Stimulated activated CD4-positive, alpha-beta T cell treated with anti-CD3 and anti-CD28 coated beads, TNF-alpha, amount 100 ng/mL, for 4 hours (primary cell): Measurements from ENCODE around the gene MDM1.

Experiments used
- DNase-seq, 3 experiments: peaks; one replicate each; pipeline ENCODE4 v3.0.0-alpha.2; 2020; ENCODE audit warnings: low read depth in 3 of 3

MDM1 gene

DNA sequence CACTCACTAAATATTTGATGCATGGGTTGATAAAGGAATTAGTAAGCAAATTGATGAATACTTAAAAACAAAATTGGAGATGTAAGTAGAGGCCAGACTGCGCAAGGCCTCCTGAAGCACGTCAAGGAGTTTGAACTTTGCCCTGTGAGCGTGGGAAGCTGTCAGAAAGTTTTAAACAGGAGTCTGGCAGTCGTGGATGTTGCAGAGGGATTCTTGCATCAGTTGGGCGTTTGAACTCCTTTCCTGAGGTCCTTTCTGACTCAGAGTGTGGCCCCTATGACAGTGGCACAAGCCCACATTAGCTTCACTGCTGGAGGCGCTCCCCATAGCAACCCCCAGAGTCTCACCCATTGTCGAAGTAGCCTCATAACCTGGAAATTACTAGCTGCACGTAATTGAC, 60.8 kb downstream of the MDM1 start:
- no peak for DNase-seq

DNA sequence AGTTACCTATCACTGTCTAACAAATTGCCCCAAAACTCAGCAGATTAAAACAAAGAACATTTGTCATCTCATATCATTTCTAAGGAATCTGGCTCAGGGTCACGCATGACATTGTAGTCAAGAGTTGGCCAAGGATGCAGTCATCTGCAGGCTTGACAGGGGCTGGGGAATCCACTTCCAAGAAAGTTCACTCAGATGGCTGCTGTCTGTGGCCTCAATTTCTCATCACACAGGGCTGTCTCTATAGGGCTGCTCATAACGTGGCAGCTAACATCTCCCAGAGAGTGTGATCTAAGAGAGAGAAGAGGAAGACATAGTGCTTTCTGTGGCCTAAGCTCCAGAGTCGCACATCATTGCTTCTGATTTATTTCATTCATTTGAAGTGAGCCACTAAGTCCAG, 61.8 kb downstream of the MDM1 start:
- no peak for DNase-seq

DNA sequence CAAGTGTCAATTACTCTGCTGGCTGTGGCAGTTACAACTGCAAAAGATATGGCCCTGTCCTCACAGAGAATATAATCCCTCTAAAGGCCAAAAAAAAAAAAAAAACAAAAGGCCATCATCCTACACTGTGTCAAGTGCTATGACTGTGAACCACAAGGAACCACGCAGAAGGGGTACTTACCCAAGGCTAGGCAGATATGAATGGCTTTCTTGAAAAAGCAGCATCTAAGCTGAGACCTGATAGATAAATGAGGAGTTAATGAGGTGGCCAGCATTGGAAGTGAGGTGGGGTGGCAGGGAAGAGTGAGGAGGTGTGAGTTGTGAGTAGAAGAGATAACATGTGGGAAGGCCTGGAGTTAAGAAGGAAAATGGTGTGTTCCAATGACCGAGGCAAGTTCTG, 62.4 kb downstream of the MDM1 start:
- no peak for DNase-seq

- no peak for DNase-seq
Measured at GRCh38 chr12:68268967-68269366, 63.2 kb downstream of the MDM1 start.

DNA sequence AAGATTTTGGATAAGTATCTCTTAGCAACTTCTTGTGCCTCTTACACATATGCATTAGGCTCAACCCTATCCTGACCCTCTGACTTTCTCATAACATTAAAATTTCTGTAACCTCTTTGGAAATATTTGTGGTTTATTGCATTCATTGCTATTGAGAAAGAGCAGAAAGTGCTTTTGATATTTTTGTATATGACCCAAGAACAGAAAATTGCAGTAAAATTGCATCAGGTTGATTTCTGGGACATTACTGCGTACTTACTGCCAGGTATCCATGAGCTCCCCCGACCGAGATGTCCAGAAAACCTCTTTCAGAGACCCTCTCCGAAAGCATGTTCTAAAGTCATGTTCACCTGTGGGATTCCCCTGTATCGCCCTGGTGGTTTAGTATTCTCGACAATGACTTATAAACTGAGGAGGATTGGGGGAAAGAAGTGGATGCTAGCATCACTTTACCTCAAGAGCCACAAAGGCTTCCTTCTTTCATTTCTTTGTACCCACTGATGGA, 64.2 kb downstream of the MDM1 start:
- no peak for DNase-seq

- DNase-seq = no peak
Measured at GRCh38 chr12:68264857-68265256, 67.3 kb downstream of the MDM1 start.

GRCh38 chr12:68264158-68264855, 67.9 kb downstream of the MDM1 start:
- no peak for DNase-seq

- no peak for DNase-seq
Measured at GRCh38 chr12:68263366-68263765, 68.8 kb downstream of the MDM1 start.

DNA sequence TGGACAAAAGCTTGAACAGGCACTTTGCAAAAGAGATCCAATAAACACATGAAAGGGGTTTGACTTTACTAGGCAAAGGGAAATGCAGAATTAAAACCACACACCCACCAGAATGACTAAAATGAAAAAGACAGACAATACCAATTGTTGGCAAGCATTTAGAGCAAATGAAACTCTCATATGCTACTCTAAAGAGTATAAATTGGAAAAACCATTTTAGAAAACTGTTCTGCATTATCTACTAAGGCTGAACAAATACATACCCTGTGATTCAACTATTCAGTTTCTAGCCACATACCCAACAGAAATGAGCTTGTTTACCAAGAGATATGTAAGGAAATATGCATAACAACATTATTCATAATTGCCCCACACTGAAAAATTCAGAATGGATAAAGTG, 70.3 kb downstream of the MDM1 start:
- DNase-seq = no peak

- no peak for DNase-seq
Measured at GRCh38 chr12:68260153-68260552, 72.0 kb downstream of the MDM1 start.

- no peak for DNase-seq
Measured at GRCh38 chr12:68259318-68259940, 72.7 kb downstream of the MDM1 start.

- no peak for DNase-seq
Measured at GRCh38 chr12:68253504-68253903, 78.7 kb downstream of the MDM1 start, which contains the start of gene IL22. IL22 (minus strand) TSS chr12:68253604; CDS start chr12:68253448, 156 bp downstream.

GRCh38 chr12:68252077-68252476, 80.1 kb downstream of the MDM1 start:
- DNase-seq = no peak

- DNase-seq = no peak
Measured at GRCh38 chr12:68250454-68250853, 81.7 kb downstream of the MDM1 start.

DNA sequence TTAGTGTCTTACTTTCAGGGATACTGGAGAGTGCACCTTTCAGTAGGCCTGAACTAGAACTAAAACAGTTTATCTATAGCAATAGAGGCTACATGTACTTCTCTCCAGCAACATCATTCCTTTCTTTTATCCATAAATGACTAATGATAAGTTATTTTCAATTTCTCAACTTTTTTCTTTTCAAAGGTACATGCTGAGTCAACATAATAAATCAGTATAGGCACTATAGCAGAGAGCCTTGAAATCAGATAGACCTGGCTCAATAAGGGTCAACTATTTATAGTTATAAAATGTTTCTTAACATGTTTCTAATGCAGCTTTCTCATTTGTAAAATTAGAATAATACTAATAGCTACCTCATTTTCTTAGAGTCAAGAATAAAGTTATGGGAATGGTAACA, 84.4 kb downstream of the MDM1 start:
- DNase-seq = no peak

- no peak for DNase-seq
Measured at GRCh38 chr12:68246350-68246749, 85.8 kb downstream of the MDM1 start.

DNA sequence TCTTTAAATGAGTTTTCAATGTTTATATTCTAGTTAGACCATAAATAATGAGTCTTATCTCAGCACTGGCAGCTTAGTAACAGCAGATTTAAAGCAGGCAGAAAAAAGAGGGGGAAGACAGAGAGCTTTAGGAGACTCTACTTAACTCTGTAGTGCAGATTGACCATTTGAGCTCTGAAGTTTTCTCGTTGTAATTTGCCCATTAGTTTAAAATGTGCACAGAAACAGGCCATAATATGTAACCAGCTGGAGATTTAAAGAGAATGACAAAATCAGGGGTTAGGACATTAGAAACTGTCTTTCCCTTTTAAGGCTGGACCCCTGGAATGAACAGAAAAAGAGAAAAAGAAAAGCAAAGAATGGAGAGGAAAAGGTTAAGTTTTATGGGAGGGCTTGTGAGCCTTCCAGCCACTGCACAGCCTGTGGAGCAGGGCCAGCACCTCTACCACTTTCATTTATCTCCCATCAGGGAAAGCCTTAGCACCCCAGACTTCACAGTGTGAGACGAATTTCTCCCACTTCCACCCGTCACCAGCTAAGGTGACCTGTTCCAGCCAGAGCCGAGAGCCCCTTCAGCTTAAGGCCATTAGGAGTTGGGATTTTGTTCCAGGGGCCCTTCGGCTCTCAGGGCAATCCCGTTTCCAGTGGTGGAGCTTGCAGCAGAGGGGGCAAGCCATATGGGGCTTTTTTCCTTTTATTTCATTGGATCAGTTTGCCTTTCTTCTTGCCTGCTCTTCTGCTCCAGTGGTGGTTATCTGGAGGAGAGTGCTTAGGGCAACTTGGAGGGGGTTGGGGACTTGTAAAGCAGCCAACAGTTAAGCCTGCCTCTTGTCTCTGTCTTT, 86.8 kb downstream of the MDM1 start:
- DNase-seq = no peak
